ENCODE data around the gene COX7A2L. TPM values are rescaled to one million over a fixed set of nuclear protein-coding genes. Genes with fewer than 3 reads are reported as not detected.
"Not testable (repeated sequence)": the region's sequence is repeated elsewhere in the genome, so short reads cannot be mapped to it uniquely, and the experiment has no call there.

The COX7A2L gene
- total RNA-seq (2014; rRNA removed; shearing (Covaris generic)) = 254 and 269 TPM in 2 replicates

DNA sequence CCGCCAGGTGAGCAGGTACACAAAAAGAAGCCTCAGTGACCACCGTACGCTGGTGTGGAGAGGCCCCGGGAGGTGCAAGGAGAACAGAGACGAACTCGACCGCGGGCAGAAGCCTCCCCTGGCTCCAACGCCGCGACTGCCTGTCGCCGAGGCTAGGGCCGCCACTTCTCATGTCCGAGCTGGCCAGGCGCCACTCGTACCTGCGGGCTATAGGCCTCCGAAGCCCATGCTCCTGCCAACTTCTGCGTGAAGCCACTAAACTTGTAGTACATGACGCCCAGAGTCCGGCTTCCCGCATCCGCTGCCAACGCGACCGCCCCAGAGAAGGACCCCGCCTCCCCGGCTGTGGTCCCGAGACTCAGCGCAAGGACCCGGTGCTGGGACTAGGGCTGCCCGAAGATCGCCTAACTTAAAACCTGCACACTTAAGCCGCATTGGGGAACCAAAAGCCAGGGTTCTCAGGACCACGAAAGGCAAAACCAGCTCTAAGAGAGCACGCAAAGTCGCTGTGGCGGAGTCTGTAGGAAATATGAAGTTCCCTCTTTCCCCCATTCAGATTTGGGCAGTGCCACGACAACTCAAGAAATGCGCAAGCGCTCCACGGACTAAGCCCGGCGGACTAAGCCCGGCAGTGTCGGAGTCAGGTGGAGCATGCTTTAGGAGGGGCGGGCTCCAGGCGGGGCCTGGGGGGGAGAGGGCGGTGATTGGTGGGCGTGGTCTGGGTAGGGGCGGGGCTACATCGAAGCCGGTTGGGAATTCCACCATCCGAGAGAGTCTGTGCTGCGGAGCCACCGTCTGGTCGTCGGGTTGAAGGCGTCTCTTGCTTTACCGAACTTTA is at the start of gene COX7A2L:
Gene COX7A2L, minus strand, starts transcription at position 328 of the 838 bp plus-strand sequence. Its CDS starts 56 bp downstream, at position 272.
- peaks cover 9% of the 10 kb centered on the region for H3K4me1 ChIP-seq (replicated peaks)
- H3K4me3 ChIP-seq = peak within 1 kb of the TSS; percentile 77
- H3K27ac ChIP-seq = peak within 1 kb of the TSS; percentile 86
- H3K9me3 ChIP-seq (replicated peaks) = no peaks in the 10 kb centered on the region
- peak; percentile 98 to 99 for DNase-seq (ENCODE audit: low read depth in 1 of 2, low spot score in 2 of 2)
- H3K27me3 ChIP-seq (replicated peaks) = no peaks in the 10 kb centered on the region
- peaks cover 4% of the 10 kb centered on the region; the same call in 1 of the 2 replicates for H3K36me3 ChIP-seq

- Histone ChIP-seq H3K4me3 (no peak overlapping the region), H3K4me1 (replicated peaks) (no peaks in the 10 kb centered on the region), H3K36me3 (no peaks in the 10 kb centered on the region), H3K27ac (no peak overlapping the region), H3K9me3 (replicated peaks) (no peaks in the 10 kb centered on the region), H3K27me3 (replicated peaks) (no peaks in the 10 kb centered on the region)
- no peak for DNase-seq (ENCODE audit: low read depth in 1 of 2, low spot score in 2 of 2)
Observed at GRCh38 chr2:42408009-42408408, 47.0 kb upstream of the COX7A2L start.

DNA sequence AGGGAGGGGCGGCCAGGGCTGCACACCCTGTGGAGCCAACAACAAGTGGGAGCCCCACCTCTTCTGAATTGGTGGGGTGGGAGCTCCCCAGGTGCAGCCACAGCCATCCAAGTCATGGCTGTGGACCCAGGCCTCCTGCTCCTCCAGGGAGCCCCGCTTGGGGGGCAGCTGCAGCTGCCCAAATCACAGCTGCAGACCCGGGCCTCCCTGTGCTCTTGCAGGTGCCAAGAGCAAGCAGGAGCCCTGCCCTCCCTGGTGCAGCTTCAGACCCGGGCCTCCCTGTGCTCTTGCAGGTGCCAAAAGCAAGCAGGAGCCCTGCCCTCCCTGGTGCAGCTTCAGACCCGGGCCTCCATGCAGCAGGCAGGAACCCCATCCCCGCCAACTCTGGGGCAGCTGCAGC is 46.5 kb upstream of the COX7A2L start:
- no peak overlapping the region for H3K27ac ChIP-seq
- H3K27me3 ChIP-seq (replicated peaks) = no peaks in the 10 kb centered on the region
- DNase-seq (ENCODE audit: low read depth in 1 of 2, low spot score in 2 of 2) = no peak
- H3K36me3 ChIP-seq = no peaks in the 10 kb centered on the region
- no peaks in the 10 kb centered on the region for H3K9me3 ChIP-seq (replicated peaks)
- H3K4me3 ChIP-seq = no peak overlapping the region
- no peaks in the 10 kb centered on the region for H3K4me1 ChIP-seq (replicated peaks)

DNA sequence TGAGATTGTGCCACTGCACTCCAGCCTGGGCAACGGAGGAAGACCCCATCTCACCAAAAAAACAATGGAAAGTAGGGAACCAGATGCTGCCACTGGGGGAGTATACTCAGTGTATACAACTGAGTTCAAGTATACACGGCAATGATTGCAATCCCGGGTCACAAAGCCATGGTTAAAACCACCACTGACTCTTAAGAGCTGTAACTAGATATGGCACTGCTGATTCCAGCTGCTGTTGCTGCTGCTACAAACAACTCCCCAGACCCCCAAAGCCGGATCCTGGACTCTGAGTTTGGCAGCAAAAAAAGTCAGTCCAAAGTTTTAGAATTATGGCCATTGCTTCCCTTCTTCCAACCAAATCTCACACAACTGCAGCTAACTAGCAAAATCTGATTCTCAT is 43.7 kb upstream of the COX7A2L start:
- DNase-seq (ENCODE audit: low read depth in 1 of 2, low spot score in 2 of 2) = peak in 1 of 2 experiments; percentile 17
- Histone ChIP-seq H3K36me3 (no peaks in the 10 kb centered on the region), H3K27me3 (replicated peaks) (no peaks in the 10 kb centered on the region), H3K4me3 (no peak overlapping the region), H3K4me1 (replicated peaks) (no peaks in the 10 kb centered on the region), H3K27ac (no peak overlapping the region), H3K9me3 (replicated peaks) (no peaks in the 10 kb centered on the region)

GRCh38 chr2:42401773-42402172 is 40.8 kb upstream of the COX7A2L start:
- H3K9me3 ChIP-seq (replicated peaks) = no peaks in the 10 kb centered on the region
- H3K4me3 ChIP-seq = no peak overlapping the region
- no peak overlapping the region for H3K27ac ChIP-seq
- H3K4me1 ChIP-seq (replicated peaks) = peaks cover under 1% of the 10 kb centered on the region; the same call in 1 of the 2 replicates
- H3K27me3 ChIP-seq (replicated peaks) = no peaks in the 10 kb centered on the region
- no peak for DNase-seq (ENCODE audit: low read depth in 1 of 2, low spot score in 2 of 2)
- H3K36me3 ChIP-seq = no peaks in the 10 kb centered on the region

GRCh38 chr2:42398052-42398451 is 37.0 kb upstream of the COX7A2L start:
- H3K4me3 ChIP-seq; H3K27ac ChIP-seq; DNase-seq (ENCODE audit: low read depth in 1 of 2, low spot score in 2 of 2); H3K36me3 ChIP-seq; H3K9me3 ChIP-seq (replicated peaks); H3K4me1 ChIP-seq (replicated peaks); H3K27me3 ChIP-seq (replicated peaks): not testable (repeated sequence)

GRCh38 chr2:42393320-42393719 is 32.3 kb upstream of the COX7A2L start:
- not testable (repeated sequence) for DNase-seq (ENCODE audit: low read depth in 1 of 2, low spot score in 2 of 2); H3K4me1 ChIP-seq (replicated peaks); H3K9me3 ChIP-seq (replicated peaks); H3K4me3 ChIP-seq; H3K27ac ChIP-seq; H3K27me3 ChIP-seq (replicated peaks); H3K36me3 ChIP-seq

DNA sequence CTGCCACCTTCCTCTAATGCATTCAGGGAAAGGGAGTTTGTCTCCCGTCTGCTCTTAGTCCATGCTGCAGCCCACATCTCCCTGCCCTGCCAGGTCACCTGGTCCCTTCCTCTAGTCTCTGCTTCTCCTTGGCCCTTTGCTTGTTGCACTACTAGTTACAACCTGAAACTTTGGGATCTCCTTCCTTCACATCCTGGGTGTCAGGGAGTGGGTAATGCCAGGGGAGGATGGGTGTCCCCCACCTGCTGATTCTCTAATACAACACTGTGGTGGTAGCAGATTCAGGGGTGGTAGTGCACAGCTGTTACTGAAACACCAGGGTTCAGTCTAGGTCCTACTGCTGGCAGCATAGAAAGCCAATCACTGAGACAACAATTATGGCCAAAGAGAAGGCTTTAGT is 31.2 kb upstream of the COX7A2L start:
- no peaks in the 10 kb centered on the region for H3K36me3 ChIP-seq
- no peaks in the 10 kb centered on the region for H3K27me3 ChIP-seq (replicated peaks)

DNA sequence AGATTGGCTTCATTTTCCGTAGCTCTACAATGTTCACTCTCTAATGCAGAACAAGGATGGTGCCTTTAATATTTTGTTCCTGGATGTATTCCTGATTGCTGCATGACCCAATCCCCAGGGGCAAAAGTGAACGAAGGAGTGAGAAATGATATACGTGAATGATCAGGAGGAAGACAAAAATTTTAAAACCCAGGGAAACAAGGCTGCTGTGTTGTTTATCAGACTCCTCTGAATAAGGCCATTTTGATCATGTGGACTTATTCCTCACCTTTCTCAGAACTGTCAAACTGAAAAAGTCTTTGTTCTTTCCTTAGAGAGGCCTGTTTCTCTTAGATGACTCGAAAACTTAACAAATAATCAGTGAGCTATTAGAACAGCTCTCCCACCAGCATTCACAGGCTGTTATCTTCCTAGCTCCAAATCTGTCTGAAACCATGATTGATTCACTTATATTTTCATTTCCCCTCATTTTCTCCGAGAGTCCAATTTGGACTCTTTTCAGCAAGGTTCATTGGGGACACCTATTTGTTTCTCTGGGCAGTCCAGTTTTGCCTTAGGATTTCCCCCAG is 29.5 kb upstream of the COX7A2L start:
- DNase-seq (ENCODE audit: low read depth in 1 of 2, low spot score in 2 of 2) = no peak

More for the DNA sequence above, 31.2 kb upstream of the COX7A2L start:
- DNase-seq (ENCODE audit: low read depth in 1 of 2, low spot score in 2 of 2) = no peak
- Histone ChIP-seq H3K9me3 (replicated peaks) (no peaks in the 10 kb centered on the region), H3K4me1 (replicated peaks) (peaks cover 6% of the 10 kb centered on the region; the same call in 1 of the 2 replicates), H3K27ac (no peak overlapping the region), H3K4me3 (no peak overlapping the region)

GRCh38 chr2:42386682-42387081 is 25.7 kb upstream of the COX7A2L start:
- Histone ChIP-seq H3K27me3 (replicated peaks) (no peaks in the 10 kb centered on the region), H3K4me1 (replicated peaks) (peaks cover 17% of the 10 kb centered on the region), H3K4me3 (no peak overlapping the region), H3K36me3 (no peaks in the 10 kb centered on the region), H3K27ac (no peak overlapping the region), H3K9me3 (replicated peaks) (no peaks in the 10 kb centered on the region)
- no peak for DNase-seq (ENCODE audit: low read depth in 1 of 2, low spot score in 2 of 2)

More for the DNA sequence above, 29.5 kb upstream of the COX7A2L start:
- Histone ChIP-seq H3K9me3 (replicated peaks) (no peaks in the 10 kb centered on the region), H3K4me1 (replicated peaks) (no peaks in the 10 kb centered on the region), H3K27me3 (replicated peaks) (no peaks in the 10 kb centered on the region), H3K4me3 (no peak overlapping the region), H3K27ac (no peak overlapping the region), H3K36me3 (no peaks in the 10 kb centered on the region)

DNA sequence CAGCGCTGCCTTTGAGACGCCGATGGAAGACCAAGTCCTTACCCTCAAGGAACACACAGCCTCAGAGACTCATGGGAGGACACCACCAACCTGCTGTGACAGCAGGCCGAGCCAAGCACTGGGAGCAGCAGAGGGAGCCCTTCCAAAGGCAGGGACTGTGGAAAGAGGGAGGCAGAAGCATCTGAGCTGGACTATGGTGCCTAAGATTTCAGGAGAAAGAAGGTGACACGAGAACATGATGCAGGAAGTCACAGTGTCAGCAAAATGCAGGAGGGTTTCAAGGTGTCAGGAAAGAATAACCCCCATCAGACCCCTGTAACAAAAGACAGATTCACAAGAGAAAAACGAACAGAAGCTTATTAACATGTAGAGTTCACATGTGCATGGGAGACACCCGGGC is 24.2 kb upstream of the COX7A2L start:
- no peaks in the 10 kb centered on the region for H3K27me3 ChIP-seq (replicated peaks)
- no peaks in the 10 kb centered on the region for H3K36me3 ChIP-seq
- H3K27ac ChIP-seq = no peak overlapping the region
- peaks cover 17% of the 10 kb centered on the region for H3K4me1 ChIP-seq (replicated peaks)
- DNase-seq (ENCODE audit: low read depth in 1 of 2, low spot score in 2 of 2) = no peak
- H3K4me3 ChIP-seq = no peak overlapping the region
- H3K9me3 ChIP-seq (replicated peaks) = no peaks in the 10 kb centered on the region

DNA sequence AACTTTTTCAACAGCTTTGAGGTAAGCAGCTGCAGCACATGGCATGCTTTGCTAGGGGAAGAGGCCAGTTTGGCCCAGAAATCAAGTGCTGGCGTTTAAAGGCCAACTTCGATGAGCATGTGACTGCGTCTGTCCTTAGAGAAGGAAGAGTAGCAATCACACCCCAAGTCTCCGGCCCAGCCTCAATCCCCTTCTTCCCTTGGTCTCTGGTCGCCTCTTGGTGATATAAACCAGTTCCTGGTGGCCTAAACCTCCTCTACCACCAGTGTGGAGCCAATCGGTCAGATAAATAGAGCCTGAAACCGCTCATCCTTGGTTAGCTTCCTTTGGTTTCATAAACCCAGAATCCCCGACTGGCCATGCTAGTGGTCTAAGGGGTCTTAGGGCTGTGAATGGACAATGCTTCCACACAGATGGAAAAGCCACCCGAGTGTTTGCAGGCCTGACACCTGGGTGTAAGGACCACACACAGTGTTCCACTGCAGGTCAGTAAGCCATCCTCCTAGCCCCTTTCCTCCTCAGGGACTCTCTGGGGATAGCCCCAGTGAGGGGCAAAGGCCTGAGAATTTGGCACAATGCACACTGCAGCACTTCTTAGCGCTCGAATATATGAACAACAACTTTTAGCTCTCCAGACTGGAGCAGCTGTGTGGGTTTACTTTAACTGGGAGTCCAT is 23.0 kb upstream of the COX7A2L start:
- no peak overlapping the region for H3K27ac ChIP-seq
- no peaks in the 10 kb centered on the region for H3K9me3 ChIP-seq (replicated peaks)
- H3K36me3 ChIP-seq = no peaks in the 10 kb centered on the region
- H3K27me3 ChIP-seq (replicated peaks) = no peaks in the 10 kb centered on the region
- peaks cover 17% of the 10 kb centered on the region for H3K4me1 ChIP-seq (replicated peaks)
- H3K4me3 ChIP-seq = no peak overlapping the region
- DNase-seq (ENCODE audit: low read depth in 1 of 2, low spot score in 2 of 2) = no peak

- DNase-seq (ENCODE audit: low read depth in 1 of 2, low spot score in 2 of 2) = no peak
- Histone ChIP-seq H3K4me3 (no peak overlapping the region), H3K36me3 (no peaks in the 10 kb centered on the region), H3K27me3 (replicated peaks) (no peaks in the 10 kb centered on the region), H3K4me1 (replicated peaks) (peaks cover 17% of the 10 kb centered on the region), H3K9me3 (replicated peaks) (no peaks in the 10 kb centered on the region), H3K27ac (no peak overlapping the region)
Observed at GRCh38 chr2:42382144-42382543, 21.1 kb upstream of the COX7A2L start.

GRCh38 chr2:42380026-42380425 is 19.0 kb upstream of the COX7A2L start:
- H3K27ac ChIP-seq; DNase-seq (ENCODE audit: low read depth in 1 of 2, low spot score in 2 of 2); H3K4me3 ChIP-seq; H3K27me3 ChIP-seq (replicated peaks); H3K9me3 ChIP-seq (replicated peaks); H3K36me3 ChIP-seq: not testable (repeated sequence)
- peaks cover 17% of the 10 kb centered on the region for H3K4me1 ChIP-seq (replicated peaks)
